ENCODE data around the gene CHCHD1. TPM values are rescaled to one million over a fixed set of nuclear protein-coding genes. Genes with fewer than 3 reads are reported as not detected.

The CHCHD1 gene
- total RNA-seq, 1 experiment from 2014 or later = 36.6 TPM

DNA sequence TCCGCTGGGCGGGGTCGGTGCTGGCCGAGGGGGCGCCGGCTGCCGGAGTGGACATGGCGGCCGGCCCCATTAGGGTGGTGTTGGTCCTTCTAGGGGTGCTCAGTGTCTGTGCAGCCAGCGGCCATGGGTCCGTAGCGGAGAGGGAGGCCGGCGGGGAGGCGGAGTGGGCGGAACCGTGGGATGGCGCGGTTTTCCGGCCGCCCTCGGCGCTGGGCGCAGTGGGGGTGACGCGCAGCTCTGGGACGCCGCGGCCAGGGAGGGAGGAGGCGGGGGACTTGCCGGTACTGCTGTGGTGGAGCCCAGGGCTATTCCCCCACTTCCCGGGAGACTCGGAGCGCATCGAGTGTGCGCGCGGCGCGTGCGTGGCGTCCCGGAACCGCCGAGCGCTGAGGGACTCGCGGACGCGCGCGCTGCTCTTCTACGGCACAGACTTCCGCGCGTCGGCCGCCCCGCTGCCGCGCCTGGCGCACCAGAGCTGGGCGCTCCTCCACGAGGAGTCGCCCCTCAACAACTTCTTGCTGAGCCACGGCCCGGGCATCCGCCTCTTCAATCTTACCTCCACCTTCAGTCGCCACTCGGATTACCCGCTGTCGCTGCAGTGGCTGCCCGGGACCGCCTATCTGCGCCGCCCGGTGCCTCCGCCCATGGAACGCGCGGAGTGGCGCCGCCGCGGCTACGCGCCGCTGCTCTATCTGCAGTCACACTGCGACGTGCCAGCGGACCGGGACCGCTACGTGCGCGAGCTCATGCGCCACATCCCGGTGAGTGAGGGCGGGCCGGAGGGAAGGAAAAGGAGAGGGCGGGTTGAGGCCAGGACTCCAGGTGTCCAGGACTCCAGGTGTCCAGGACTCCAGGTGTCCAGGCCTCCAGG lies 9.3 kb upstream of the CHCHD1 start:
- DNase-seq (ENCODE audit: low read depth, low spot score) (peak; percentile 52), ATAC-seq (peak; percentile 82)
- CTCF ChIA-PET = interaction anchor here (0.7 to 1.8 kb wide), 4 partner anchors 9 to 107 kb away, joined by 3 to 7 read pairs (median 3); partner anchors contain the start of genes CHCHD1 and SEC24C
- Histone ChIP-seq H3K9me3 (ENCODE audit: control insufficient read depth in 1 of 2, insufficient read depth in 1 of 2, low read depth in 1 of 2, low read length in 2 of 2) (no peaks in the 10 kb centered on the region), H3K27ac (ENCODE audit: low read depth, low read length) (peak overlapping the region; percentile 97), H4K20me1 (ENCODE audit: insufficient read depth) (no peaks in the 10 kb centered on the region), H3K9me2 (ENCODE audit: insufficient read depth) (no peaks in the 10 kb centered on the region), H2AFZ (ENCODE audit: low read depth, low read length, poor library complexity, severe bottlenecking) (peak overlapping the region; percentile 48), H3K4me1 (ENCODE audit: control insufficient read depth in 1 of 2, insufficient read depth in 2 of 2, low read length in 2 of 2) (peaks cover 9 to 25% of the 10 kb centered on the region in 2 experiments), H3K4me2 (ENCODE audit: low read length) (peak overlapping the region; percentile 77), H3K79me2 (ENCODE audit: insufficient read depth, low read length) (peaks cover 43% of the 10 kb centered on the region), H3K27me3 (ENCODE audit: insufficient read depth, low read length) (no peaks in the 10 kb centered on the region), H3K4me3 (replicated peaks in 1 of 2; ENCODE audit: low read depth in 1 of 2, low read length in 2 of 2) (peak overlapping the region; percentile 66 to 83), H3K36me3 (ENCODE audit: control insufficient read depth in 1 of 2, insufficient read depth in 2 of 2, low read length in 2 of 2) (peaks cover 25 to 39% of the 10 kb centered on the region in 2 experiments), H3K9ac (ENCODE audit: low read length) (peak overlapping the region; percentile 86)
- POLR2A ChIA-PET = interaction anchor here (1.0 to 2.5 kb wide), 6 partner anchors 9 to 107 kb away, joined by 3 to 27 read pairs (median 4); partner anchors contain the start of genes CHCHD1 and SEC24C
- RAD21 ChIA-PET (ENCODE audit: low non-redundant PET in 1 of 2, low total read pairs in 2 of 2, uncharacterized antibody in 2 of 2, unreplicated experiment in 2 of 2) = interaction anchor here in 1 of 2 experiments (1.2 kb wide), 1 partner anchor 9 kb away, joined by 4 read pairs; no protein-coding TSS in a partner anchor
- BruUV-seq (replicated peaks) = no TSS peak
- intact Hi-C loops (cut with micrococcal nuclease) = loop anchor here (1.0 to 5.0 kb wide), 2 partner anchors 9 to 105 kb away; no protein-coding TSS in a partner anchor
- peak; percentile 34 for TF ChIP-seq SP1 (IDR thresholded peaks at IDR 0.05; ENCODE audit: low read depth)
- peak; percentile 75 for TF ChIP-seq YY1 (IDR thresholded peaks at IDR 0.05; ENCODE audit: extremely low read depth, insufficient replicate concordance, low read depth, low read length)
- TF ChIP-seq EZH2phosphoT487 (IDR thresholded peaks at IDR 0.05; ENCODE audit: borderline replicate concordance) = no peak
- TF ChIP-seq, protein P1, sequence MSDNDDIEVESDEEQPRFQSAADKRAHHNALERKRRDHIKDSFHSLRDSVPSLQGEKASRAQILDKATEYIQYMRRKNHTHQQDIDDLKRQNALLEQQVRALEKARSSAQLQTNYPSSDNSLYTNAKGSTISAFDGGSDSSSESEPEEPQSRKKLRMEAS (IDR thresholded peaks at IDR 0.05) = peak; percentile 84
- TF ChIP-seq ZFX (IDR thresholded peaks at IDR 0.05) = peak; percentile 46; the same call in 1 of the 2 replicates
- peak; percentile 49 for TF ChIP-seq POLR2A (IDR thresholded peaks at IDR 0.05; ENCODE audit: borderline replicate concordance, extremely low read depth, insufficient read depth, insufficient read length)
- peak; percentile 35; the same call in 1 of the 2 replicates for TF ChIP-seq JUND (IDR thresholded peaks at IDR 0.05)
- peak; percentile 88 for TF ChIP-seq POLR2AphosphoS5 (IDR thresholded peaks at IDR 0.05; ENCODE audit: low read depth, low read length)
- no peak; the same call in 1 of the 2 replicates for TF ChIP-seq ELF1 (IDR thresholded peaks at IDR 0.05; ENCODE audit: borderline replicate concordance, low read depth)
- TF ChIP-seq TCF7L2 (IDR thresholded peaks at IDR 0.05; ENCODE audit: borderline replicate concordance, extremely low read depth, insufficient read depth, insufficient read length) = no peak
- TF ChIP-seq SIN3A (IDR thresholded peaks at IDR 0.05; ENCODE audit: low read depth) = peak; percentile 83
- no peak; the same call in 1 of the 2 replicates for TF ChIP-seq SRF (IDR thresholded peaks at IDR 0.05; ENCODE audit: low read depth)
- TF ChIP-seq CBX3 (IDR thresholded peaks at IDR 0.05; ENCODE audit: low read depth) = peak; percentile 70
- TF ChIP-seq CEBPB (IDR thresholded peaks at IDR 0.05; ENCODE audit: low read depth) = no peak
- 0 out of 2 replicates have a peak, but pooled peaks have one; percentile 24 for TF ChIP-seq RAD21 (IDR thresholded peaks at IDR 0.05; ENCODE audit: low read depth)
- TF ChIP-seq CTCF (IDR thresholded peaks at IDR 0.05 in 2 of 3, conservative IDR thresholded peaks at IDR 0.05 in 1 of 3; ENCODE audit: borderline replicate concordance in 1 of 3, insufficient read depth in 1 of 3, low read depth in 2 of 3, low read length in 2 of 3) = no peak; a peak in 1 of 6 replicates
- TF ChIP-seq FOSL1 (IDR thresholded peaks at IDR 0.05; ENCODE audit: low read depth) = no peak; the same call in 1 of the 2 replicates
- peak; percentile 73 for TF ChIP-seq EGR1 (IDR thresholded peaks at IDR 0.05; ENCODE audit: low read depth)
- TF ChIP-seq, protein P2, sequence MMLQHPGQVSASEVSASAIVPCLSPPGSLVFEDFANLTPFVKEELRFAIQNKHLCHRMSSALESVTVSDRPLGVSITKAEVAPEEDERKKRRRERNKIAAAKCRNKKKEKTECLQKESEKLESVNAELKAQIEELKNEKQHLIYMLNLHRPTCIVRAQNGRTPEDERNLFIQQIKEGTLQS (IDR thresholded peaks at IDR 0.05) = no peak
- TF ChIP-seq, protein P3, sequence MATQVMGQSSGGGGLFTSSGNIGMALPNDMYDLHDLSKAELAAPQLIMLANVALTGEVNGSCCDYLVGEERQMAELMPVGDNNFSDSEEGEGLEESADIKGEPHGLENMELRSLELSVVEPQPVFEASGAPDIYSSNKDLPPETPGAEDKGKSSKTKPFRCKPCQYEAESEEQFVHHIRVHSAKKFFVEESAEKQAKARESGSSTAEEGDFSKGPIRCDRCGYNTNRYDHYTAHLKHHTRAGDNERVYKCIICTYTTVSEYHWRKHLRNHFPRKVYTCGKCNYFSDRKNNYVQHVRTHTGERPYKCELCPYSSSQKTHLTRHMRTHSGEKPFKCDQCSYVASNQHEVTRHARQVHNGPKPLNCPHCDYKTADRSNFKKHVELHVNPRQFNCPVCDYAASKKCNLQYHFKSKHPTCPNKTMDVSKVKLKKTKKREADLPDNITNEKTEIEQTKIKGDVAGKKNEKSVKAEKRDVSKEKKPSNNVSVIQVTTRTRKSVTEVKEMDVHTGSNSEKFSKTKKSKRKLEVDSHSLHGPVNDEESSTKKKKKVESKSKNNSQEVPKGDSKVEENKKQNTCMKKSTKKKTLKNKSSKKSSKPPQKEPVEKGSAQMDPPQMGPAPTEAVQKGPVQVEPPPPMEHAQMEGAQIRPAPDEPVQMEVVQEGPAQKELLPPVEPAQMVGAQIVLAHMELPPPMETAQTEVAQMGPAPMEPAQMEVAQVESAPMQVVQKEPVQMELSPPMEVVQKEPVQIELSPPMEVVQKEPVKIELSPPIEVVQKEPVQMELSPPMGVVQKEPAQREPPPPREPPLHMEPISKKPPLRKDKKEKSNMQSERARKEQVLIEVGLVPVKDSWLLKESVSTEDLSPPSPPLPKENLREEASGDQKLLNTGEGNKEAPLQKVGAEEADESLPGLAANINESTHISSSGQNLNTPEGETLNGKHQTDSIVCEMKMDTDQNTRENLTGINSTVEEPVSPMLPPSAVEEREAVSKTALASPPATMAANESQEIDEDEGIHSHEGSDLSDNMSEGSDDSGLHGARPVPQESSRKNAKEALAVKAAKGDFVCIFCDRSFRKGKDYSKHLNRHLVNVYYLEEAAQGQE (IDR thresholded peaks at IDR 0.05; ENCODE audit: low read depth) = no peak
